LoVo (cell line): ENCODE data around the gene LARGE1.
A peak's percentile ranks its signal among the peaks of the same experiment; 100 is the strongest.

Experiments used
- DNase-seq: peaks from one replicate; pipeline ENCODE4 v3.0.0-alpha.2; 2016; ENCODE audit warnings: low spot score

The LARGE1 gene

DNA sequence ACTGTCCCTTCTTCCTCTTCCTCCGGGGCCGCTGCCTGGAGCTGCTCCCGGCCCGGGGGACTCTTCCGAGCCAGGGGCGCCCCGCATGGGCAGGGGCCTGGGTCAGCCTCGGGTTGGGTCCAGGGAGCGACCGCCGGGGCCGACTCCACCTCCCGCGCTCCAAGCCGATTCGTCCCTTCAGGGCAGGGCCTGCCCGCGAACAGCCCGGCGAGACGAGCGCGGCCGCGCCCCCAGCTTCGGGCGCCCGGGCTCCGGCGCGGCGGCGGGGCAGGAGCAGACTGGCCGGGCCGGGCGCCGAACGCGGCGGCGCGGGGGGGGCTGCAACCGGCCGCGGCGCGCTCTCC lies at the start of gene LARGE1:
LARGE1 (minus strand) TSS at position 280 of the 344 bp plus-strand sequence.
- peak; percentile 41 for DNase-seq

DNA sequence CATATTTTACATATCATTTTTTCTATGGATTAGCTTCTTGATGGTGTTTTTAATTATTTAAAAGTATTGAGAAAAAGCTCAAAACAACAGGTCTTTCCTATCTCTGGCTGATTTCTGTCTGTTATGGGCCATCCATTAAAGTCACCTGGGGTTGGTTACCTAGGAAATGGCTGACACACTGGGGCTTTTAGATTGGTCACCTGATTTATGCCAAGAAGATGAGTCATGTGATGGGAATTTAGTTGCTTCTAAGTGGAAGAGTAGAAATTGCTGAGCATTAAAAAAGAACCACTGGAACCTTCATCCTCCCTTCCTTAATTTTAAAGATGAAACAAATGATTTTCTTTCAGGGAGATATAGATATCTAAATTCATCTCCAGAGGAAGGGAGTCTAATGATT lies 48.8 kb upstream of the LARGE1 start:
- DNase-seq = peak; percentile 36

DNA sequence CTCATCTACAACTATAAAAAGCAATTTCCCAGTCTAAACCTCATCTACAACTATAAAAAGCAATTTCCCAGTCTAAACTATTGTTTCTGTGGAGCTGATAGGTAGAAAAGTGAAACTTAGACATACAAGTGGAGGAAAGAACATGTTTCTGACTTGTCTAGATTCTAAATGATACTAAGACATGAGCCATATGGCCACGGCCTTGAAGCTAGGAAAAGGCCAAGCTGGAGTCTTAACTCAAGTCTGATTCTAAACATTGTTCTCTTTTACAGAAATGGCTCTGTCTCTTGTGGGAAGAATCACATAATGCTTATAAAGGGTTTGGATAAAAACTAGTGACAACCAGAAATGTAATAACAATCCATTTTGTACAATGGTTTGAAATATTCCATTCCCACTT lies 43.8 kb upstream of the LARGE1 start:
- no peak for DNase-seq

DNA sequence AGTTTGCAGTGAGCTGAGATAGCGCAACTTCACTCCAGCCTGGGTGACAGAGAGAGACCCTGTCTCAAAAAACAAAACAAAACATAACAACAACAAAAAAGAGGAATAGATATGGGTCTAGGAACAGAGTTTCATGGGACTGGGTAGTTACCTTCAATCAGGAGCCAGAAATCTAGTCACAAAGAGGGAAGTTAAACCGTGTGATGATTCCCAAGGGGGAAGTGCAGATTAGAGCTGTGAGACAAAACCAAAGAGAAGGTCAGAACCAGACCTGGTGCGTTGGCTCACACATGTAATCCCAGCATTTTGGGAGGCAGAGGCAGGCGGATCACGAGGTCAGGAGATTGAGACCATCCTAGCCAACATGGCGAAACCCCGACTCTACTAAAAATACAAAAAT lies 42.1 kb upstream of the LARGE1 start:
- DNase-seq = no peak

DNA sequence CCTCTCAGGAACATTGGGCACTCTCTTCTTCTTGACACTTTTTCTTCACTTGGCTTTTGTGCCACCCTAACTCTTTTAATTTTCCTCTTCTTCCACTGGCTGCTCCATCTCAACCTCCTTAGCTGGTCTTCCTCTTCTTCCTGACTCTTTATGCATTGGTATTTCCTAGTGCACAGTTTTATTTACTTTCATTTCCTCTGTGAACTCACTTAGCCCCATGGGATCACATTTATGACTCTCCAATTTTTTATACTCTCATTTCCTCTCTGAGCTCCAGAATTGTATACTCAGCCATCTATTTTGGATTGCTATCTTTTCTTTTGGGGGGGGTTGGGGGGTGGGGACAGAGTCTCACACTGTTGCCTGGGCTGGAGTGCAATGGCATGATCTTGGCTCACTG lies 38.5 kb upstream of the LARGE1 start:
- DNase-seq = no peak

DNA sequence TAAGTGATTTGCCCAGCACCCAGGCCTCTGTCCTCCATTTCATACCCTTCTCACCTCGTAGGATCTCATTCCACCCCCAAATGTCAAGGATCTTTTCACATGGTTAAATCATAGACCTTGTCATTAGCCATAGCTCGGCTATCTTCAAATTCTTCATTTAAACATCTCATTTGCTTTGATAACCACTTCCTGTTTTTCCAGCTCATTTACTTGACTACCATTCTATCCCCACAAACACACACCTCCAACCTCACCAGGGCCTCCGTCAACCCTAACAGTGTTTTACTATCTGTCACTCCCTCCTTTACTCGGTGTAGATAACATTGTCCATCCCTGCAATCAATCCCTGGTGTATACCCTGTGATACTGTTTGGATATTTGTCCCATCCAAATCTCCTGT lies 36.8 kb upstream of the LARGE1 start:
- DNase-seq = no peak

DNA sequence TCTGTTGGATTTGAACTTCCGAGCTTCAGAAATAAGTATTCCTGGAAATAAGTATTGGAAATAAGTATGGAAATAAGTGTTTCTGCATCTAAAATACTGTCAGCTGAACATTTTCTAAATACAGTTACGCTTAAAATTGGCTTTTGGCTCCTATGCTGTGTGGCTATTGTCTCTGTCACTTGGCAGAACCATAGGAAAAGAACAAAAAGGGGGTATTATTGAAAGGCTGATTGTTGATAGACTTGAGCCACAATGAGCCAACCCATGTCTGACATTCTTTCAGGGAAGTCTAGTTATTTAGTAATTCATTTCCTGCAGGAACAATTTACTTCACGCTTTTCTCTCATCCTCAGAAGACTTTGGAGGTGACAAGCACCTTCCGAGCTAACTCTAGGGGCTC lies 32.5 kb upstream of the LARGE1 start:
- DNase-seq = no peak

DNA sequence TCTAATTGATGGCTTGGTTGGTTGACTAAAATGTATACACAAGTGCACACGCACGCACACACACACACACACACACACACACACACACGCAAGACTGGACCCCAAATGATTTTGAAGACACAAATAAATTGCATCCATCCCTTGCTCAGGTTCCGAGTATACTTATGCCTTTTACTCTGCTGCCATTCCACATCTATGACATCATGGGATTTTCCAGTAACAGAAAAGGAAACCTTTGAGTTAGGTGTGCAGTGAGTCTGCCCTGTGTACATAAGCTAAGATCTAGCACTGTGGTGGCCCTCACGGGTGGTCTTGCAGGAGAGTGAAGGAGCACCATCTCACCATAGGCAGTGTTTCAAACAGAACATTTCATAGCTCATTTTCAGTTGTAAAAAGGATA lies 20.5 kb upstream of the LARGE1 start:
- DNase-seq = no peak

DNA sequence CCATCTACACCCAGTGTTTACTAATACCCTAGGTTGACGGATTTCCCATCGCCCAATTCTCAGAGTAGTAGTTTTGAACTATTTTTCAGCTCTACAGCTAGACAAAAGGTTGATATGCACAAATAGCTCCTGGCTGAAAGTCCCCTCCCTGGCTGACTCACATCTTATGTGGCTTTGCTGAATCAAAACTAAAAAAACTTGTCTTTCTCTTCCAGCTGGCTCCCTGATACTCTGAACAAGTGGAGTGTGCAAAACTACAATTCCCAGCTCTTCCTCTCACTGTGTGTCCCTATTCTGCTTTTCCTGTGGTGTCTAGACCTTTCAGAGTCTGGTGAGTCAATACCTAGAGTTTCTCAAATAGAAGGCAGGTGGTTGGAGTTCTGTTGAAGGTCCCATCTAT lies 12.7 kb upstream of the LARGE1 start:
- DNase-seq = no peak

DNA sequence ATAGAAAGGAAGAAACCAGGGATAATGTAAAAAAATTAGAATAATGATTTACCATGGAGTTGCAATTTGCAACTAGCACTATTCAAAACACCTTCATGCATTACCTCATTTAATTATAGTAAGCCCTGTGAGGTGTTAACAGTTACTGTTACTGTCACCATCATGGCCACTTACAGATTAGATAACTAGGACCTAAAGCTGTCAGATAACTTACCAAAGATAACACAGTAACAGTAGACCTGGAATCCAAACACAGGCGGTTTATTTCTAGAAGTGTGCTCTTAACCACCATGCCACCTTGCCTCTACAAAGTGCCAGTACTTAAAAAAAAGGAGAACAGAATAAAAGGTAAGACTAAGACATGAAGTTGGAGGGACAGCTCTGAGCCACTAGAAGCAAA lies 11.1 kb upstream of the LARGE1 start:
- no peak for DNase-seq

DNA sequence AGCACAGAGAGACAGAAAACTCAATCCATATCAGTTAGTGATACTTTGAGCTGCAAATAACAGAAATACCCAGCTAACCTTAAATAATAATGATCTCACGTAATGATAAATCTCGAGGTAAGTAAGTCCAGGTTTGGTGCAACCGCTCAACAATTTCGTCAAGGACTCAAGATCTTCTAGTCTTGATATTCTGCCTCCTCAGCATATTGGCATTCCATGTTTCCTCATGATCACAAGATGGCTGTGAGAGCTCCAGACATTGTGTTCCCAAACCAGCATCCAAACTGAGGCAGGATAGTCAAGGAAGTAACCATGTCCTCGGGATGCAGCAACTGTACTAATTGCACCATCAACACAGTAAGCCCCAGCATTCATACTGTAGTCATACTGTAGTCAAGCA lies 7.5 kb upstream of the LARGE1 start:
- no peak for DNase-seq

DNA sequence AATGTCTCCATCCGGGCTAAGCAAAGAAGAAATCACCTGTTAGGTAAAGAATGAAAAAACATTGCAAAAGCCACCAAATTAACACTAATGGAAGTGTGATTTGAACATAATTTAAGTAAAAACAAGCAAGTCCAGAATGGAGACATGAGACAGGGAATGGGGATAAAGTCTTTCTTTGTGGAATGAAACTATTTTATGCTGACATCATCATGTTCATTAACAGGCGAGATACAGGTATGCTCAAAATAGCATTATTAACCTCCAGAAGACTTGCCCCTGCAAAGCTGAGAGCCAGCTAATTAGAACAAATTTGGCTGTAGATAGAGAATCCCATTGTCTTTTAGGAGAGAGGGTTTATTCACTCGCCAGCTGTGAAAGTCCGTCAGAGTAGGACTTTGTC lies 4.9 kb upstream of the LARGE1 start:
- DNase-seq = no peak

DNA sequence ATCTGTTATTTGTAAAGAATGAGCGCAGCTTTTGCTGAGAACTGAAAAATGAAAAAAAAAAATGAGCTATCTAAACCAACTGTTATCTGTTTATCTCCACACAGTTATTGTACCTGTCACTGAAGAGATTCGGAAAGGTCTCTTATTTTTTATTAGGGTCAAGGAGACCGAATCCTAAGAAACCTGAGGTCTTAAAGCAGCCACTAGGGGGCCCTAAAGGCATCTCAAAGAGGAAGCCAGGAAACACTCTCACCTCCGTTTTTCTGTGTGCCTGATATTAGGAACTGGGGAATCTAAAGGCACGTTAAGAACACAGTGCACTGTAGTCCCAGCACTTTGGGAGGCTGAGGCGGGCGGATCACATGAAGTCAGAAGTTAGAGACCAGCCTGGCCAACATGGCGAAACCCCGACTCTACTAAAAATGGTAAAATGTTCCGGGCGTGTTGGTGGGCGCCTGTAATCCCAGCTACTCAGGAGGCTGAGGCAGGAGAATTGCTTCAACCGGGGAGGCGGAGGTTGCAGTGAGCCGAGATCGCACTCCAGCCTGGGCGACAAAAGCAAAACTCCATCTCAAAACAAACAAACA lies 3.5 kb upstream of the LARGE1 start:
- peak; percentile 78 for DNase-seq

DNA sequence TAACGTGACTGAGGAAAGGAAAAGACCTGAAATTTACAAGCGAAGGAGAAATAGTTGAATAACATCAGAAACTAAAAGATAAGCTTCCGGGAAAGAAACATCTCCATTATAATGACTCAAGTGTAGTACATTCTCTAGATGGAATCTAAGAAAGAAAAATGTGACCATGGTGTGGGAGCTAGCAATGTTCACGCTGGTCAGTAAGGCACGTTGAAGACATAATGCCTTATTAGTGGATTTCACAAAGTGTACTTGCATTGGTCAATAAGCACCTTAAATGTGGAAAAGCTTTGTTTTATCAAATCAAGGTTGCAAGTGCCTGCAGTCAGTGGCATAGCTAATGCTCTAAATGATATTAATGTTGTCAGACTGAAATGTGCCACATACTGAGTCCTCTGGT lies 2.8 kb upstream of the LARGE1 start:
- DNase-seq = no peak

DNA sequence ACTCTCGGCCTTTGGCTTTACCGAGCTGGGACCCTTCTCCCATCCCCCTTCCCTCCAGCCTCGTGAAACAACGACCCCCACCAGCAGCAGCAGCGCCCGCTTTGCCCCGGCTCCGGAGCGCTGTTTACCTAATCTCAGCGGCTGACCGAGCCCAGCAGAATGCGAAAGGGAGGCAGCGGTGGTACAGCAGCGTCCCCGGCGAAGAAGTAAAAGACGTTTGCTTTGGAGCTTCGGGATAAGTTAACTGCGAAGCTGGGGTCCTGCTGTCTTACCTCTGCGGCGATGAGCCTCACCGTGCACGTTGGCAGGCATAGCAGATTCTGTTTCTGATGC lies 2.0 kb upstream of the LARGE1 start:
- peak; percentile 43 for DNase-seq

DNA sequence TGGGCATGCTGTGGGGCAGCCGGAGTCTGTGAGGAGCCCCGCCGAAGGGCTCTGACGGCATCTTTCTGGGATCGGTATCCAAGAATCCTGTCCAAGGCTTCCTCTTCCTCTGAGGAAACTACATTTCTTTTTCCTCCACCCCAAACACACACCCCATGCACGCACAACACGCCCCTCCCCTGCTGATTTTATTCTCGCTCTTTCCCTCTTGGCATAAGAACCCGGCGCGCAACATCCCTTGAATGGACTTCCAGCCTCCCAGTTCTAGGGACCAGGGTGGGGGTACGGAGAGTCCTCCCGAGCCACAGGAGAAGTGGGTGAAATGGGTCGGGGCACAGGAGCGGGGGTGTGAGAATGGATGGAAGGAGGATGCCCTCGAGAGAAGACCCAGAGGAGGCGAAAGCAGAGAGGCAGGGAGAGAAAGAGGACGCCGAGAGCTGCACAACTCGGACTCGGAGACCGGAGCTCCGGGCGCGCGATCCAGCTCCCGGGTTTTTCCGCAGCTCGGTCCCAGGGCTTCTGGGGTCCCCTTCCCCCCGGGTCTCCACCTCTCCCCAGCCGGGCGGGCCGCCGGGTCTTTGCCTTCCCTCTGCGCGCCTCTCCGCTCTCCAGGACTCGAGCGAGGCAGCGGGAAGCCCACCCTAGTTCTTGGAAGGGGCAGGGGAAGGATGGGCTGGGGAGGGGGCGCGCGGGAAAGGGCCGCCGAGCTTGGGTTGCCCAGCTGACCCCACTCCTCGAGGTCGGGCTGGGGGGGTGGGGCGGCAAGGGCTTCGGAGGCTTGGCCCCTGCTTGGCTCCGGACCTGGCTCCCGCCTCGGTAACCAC lies 1.5 kb upstream of the LARGE1 start:
- peak; percentile 46 for DNase-seq

DNA sequence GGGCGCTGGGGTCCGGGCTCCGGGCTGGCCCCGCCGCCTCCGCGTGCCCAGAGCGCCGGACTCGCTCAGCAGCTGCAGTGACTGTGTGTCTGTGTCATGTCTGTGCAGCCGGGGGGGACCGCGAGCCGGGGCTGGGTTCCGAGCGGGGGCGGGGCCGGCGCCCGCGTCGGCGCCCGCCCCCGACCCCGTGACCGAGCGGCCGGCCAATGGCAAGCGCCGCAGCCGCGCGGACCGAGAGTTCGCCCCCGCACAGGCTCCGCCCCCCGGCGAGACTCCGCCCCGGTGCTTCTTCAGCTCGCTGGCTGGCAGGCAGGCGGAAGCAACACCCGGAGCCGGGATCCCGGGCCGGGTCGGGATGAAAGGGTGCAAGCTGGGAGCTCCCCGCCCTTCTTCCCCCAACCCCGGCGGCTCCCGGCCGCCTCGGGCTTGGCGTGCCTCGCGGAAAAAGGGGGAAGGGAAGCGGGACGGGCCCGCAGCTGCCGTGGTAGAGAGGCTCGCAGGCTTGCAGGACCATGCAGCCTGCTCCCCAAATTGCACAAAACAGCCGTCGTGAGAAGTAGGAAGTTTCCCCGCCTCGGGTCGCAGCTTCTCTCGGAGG lies 750 bp upstream of the LARGE1 start:
- peak; percentile 96 for DNase-seq

DNA sequence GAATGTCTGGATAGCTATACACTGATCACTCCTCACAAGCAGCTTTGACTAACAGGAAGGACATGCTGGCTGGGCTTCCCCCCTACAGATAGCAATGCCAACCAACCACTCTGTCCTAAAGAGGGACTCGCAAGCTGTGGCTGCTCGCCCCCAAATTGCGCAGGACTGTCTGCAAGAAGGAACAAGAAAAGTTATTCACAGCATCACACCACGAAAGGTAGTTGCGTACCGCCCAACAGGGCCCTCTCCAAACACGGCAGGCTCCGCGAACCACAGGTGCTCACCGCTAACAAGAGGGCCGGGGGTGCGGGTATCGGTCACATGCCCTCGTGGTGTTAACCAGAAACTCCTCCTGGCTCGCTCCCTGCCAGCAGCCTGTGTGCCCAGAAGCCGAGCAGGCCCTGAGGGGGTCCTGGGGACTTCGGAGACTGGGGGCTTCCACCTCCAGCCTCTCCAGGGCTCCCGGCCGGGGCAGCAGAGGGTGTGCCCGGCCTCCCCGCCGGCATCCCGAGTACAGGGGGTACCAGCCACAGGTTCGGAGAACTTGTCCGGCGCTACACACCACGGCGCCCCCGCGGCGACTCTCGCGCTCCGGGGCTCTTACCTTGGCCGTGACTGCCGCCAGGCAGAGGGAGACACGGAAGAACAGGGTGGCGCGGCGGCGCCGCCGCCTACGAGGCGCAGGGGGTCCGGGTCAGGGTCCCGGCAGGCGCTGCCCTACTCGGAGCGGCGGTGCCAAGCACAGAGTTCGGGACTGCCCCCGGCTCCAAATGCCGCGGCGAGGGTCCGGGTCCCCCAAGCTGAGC lies 682 bp downstream of the LARGE1 start:
- no peak for DNase-seq

DNA sequence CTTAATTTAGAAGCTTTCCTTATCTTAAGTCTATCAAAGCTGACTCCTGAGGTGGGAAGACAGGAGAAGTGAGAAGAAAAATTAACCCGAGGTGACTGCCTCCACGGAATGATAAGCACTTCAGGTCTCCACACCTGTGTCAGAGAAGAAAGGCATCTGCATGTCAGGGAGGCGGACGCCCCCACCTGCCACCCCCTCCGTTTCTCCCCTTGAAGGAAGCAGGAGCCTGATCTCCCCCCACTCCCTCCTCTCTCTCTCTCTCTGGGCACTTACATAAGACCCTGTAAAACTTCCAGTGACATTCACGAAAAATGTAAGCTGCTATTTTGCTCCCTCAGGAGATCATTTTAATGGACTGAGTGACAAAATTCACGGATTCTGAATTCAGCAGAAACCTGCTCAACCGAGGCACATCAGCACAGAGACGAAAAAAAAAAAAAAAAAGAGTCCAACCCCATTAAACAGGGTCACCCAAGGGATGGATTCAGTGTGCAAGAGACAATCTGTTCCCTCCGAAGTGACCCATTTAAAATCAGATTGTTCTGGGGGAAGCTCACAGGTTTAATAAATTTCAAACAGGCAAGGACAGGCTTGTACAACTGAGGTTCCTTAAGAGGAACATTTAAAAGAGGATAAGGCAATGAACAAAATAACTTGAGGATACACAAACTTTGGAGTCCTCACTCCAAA lies 1.5 kb downstream of the LARGE1 start:
- no peak for DNase-seq

DNA sequence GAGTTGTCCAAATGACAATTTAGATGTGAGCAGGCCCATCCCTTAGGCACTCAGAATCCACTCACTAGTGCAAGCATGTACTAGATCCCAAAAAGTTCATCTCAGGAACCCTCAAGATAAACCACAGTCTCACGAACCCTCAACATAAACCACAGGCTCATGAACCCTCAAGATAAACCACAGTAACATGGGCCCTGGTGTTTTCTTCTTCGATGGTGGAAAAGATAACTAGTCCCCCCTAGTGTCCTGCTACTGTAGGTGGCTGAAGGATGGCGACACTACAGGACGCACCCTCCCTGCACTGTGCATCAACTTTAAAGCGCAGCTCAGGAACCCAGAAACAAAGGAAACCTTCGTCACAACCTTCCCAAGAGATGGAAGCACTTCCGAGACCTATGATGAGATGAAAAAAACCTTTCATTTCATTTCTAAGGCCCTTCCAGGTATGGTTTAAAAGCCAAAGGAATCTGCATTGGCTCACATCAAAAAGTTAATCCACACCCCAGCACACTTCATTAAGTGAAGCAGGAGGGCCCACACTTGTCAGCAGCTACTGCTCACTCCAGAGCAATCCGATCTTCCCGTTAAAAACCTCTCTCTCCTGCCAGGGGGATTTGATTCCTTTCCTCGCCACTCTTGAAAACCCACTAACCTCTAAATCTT lies 2.4 kb downstream of the LARGE1 start:
- no peak for DNase-seq

DNA sequence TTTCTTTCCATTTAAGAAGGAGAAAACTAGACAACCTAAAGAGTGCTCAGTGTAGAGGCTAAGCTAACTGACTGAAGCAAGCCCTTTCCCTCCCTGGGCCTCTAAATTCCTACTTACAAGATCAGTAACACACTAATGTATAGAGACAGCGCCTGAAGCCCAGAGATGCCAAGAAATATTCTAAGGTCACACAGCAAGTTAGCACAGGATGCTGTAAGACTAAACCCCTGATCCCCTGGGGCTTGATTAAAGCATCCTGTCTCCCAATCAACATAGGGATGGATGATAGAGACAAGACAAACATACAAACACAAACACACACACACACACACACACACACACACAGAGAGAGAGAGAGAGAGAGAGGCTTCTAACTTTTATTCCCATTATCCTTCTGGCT lies 5.6 kb downstream of the LARGE1 start:
- DNase-seq = no peak

DNA sequence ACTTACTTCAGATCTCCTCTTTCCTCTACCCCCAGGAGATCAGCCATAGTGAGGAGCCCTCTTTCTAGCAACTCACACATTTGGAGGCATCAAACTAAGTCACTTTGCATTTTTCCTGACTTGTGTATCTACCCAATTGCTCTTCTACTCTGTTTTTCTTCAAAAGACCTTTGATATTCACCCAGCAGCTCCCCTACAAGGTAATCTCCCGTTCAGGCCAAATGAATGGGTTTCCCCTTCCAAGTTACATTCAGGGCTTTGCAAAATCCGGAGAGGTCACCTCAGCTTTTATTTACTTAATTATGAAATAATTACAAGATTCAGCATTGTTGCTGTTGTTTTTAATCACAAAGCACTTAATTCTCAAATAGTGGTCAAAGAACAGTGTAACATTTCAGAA lies 6.1 kb downstream of the LARGE1 start:
- no peak for DNase-seq
